OCI-LY1 (cell line): ENCODE measurements around the gene TULP4.

Experiments used
- H2AFZ ChIP-seq: fragments of 200-600 bp; sonication (generic), shearing (Covaris generic); 2 replicates; pipeline ENCODE4 v1.6.0; 2014; ENCODE audit warnings: antibody characterized with exemption, mild to moderate bottlenecking, low read length
- H3F3A ChIP-seq: fragments of 200-600 bp; sonication (generic), shearing (Covaris generic); 2 replicates; pipeline ENCODE4 v1.6.0; 2014; ENCODE audit warnings: mild to moderate bottlenecking, antibody characterized with exemption, low read length, moderate library complexity; ENCODE audit not compliant: insufficient read depth
- H3K27ac ChIP-seq: fragments of 200-600 bp; sonication (generic); 2 replicates; pipeline ENCODE4 v1.5.1; 2014; ENCODE audit warnings: low read length, mixed run types, mild to moderate bottlenecking, low read depth; ENCODE audit not compliant: poor library complexity, severe bottlenecking
- H3K27me3 ChIP-seq: fragments of 200-600 bp; sonication (generic); 2 replicates; pipeline ENCODE4 v1.6.0; 2014; ENCODE audit warnings: antibody characterized with exemption, mild to moderate bottlenecking, low read length, moderate library complexity; ENCODE audit not compliant: insufficient read depth
- H3K36me3 ChIP-seq: fragments of 200-600 bp; sonication (generic); 2 replicates; pipeline ENCODE4 v1.6.1; 2014; ENCODE audit warnings: mild to moderate bottlenecking, antibody characterized with exemption, low read length, moderate library complexity, mixed read lengths; ENCODE audit not compliant: insufficient read depth
- H3K4me1 ChIP-seq: fragments of 200-600 bp; sonication (generic); 2 replicates; pipeline ENCODE4 v1.5.1; 2014; ENCODE audit warnings: mild to moderate bottlenecking, low read length, moderate library complexity; ENCODE audit not compliant: insufficient read depth, severe bottlenecking
- H3K4me2 ChIP-seq: fragments of 200-600 bp; sonication (generic), shearing (Covaris generic); 2 replicates; pipeline ENCODE4 v1.6.1; 2014; ENCODE audit warnings: low read length
- H3K4me3 ChIP-seq: fragments of 200-600 bp; sonication (generic); 2 replicates; pipeline ENCODE4 v1.5.1; 2014; ENCODE audit warnings: low read length, low read depth, mild to moderate bottlenecking, mixed read lengths; ENCODE audit not compliant: poor library complexity, severe bottlenecking
- H3K79me2 ChIP-seq: fragments of 200-600 bp; shearing (Covaris generic); 2 replicates; pipeline ENCODE4 v1.6.1; 2016; ENCODE audit warnings: mixed run types, low read length, mixed read lengths; ENCODE audit not compliant: insufficient read depth
- H3K9ac ChIP-seq: fragments of 200-600 bp; sonication (generic), shearing (Covaris generic); 2 replicates; pipeline ENCODE4 v1.6.1; 2014; ENCODE audit warnings: mild to moderate bottlenecking, low read length, mixed read lengths
- H3K9me2 ChIP-seq: fragments of 200-600 bp; sonication (generic), shearing (Covaris generic); 2 replicates; pipeline ENCODE4 v1.6.1; 2014; ENCODE audit warnings: low read depth, mild to moderate bottlenecking, low read length, mixed read lengths
- H3K9me3 ChIP-seq: fragments of 200-600 bp; shearing (Covaris generic); 2 replicates; pipeline ENCODE4 v1.6.1; 2014; ENCODE audit warnings: low read length, mixed read lengths
- H4K20me1 ChIP-seq: fragments of 200-600 bp; sonication (generic), shearing (Covaris generic); 2 replicates; pipeline ENCODE4 v1.6.0; 2016; ENCODE audit warnings: mild to moderate bottlenecking, low read length; ENCODE audit not compliant: insufficient read depth
- EZH2 ChIP-seq: fragments of 200-600 bp; sonication (generic), shearing (Covaris generic); IDR thresholded peaks from 2 replicates; pipeline ENCODE4 v1.8.0; 2017; ENCODE audit warnings: borderline replicate concordance, mixed run types, mild to moderate bottlenecking, antibody characterized with exemption, low read length, moderate library complexity, mixed read lengths
- TF ChIP-seq, protein P1 (sequence below): fragments of 200-600 bp; sonication (generic), shearing (Covaris generic); IDR thresholded peaks from 2 replicates; pipeline ENCODE4 v1.5.1; 2017; ENCODE audit warnings: mild to moderate bottlenecking, antibody characterized with exemption, low read length, moderate library complexity, mixed read lengths

Gene TULP4

GRCh38 chr6:158366363-158366762, 54.1 kb downstream of the TULP4 start:
- Histone ChIP-seq H3K27ac (no peak overlapping the region), H3K9me2 (no peaks in the 10 kb centered on the region), H3K27me3 (no peaks in the 10 kb centered on the region), H3F3A (no peaks in the 10 kb centered on the region), H3K4me3 (no peak overlapping the region), H3K4me1 (peaks cover 23% of the 10 kb centered on the region), H3K4me2 (no peak overlapping the region), H3K36me3 (no peaks in the 10 kb centered on the region), H3K79me2 (peaks cover 7% of the 10 kb centered on the region; the same call in 1 of the 2 replicates), H3K9me3 (no peaks in the 10 kb centered on the region), H2AFZ (no peak overlapping the region), H3K9ac (no peak overlapping the region), H4K20me1 (no peaks in the 10 kb centered on the region)
- no peak for TF ChIP-seq EZH2
- TF ChIP-seq, protein P1, sequence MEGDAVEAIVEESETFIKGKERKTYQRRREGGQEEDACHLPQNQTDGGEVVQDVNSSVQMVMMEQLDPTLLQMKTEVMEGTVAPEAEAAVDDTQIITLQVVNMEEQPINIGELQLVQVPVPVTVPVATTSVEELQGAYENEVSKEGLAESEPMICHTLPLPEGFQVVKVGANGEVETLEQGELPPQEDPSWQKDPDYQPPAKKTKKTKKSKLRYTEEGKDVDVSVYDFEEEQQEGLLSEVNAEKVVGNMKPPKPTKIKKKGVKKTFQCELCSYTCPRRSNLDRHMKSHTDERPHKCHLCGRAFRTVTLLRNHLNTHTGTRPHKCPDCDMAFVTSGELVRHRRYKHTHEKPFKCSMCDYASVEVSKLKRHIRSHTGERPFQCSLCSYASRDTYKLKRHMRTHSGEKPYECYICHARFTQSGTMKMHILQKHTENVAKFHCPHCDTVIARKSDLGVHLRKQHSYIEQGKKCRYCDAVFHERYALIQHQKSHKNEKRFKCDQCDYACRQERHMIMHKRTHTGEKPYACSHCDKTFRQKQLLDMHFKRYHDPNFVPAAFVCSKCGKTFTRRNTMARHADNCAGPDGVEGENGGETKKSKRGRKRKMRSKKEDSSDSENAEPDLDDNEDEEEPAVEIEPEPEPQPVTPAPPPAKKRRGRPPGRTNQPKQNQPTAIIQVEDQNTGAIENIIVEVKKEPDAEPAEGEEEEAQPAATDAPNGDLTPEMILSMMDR, result no peak

DNA sequence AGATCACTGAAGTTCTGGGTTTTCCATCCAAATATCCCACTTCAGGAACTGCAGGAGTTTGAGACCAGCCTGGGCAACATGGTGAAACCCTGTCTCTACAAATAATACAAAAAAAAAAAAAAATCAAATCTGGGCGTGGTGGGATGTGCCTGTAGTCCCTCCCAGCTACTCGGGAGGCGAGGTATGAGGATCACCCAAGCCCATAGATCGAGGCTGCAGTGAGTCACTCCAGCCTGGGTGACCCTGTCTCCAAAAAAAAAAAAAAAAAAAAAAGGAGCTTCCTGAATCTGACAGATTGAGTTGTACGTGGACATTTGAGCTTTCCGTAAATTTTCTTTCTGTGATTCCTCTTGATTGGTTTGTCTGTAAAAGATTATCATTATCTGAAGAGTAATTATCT, 55.6 kb downstream of the TULP4 start:
- no peak overlapping the region for H3K27ac ChIP-seq
- H4K20me1 ChIP-seq, result no peaks in the 10 kb centered on the region
- no peaks in the 10 kb centered on the region; the same call in 1 of the 2 replicates for H3K79me2 ChIP-seq
- H3K9ac ChIP-seq, result no peak overlapping the region
- H3K27me3 ChIP-seq, result no peaks in the 10 kb centered on the region
- no peak overlapping the region for H3K4me2 ChIP-seq
- no peaks in the 10 kb centered on the region for H3K36me3 ChIP-seq
- no peaks in the 10 kb centered on the region for H3F3A ChIP-seq
- peaks cover 15% of the 10 kb centered on the region for H3K4me1 ChIP-seq
- no peaks in the 10 kb centered on the region for H3K9me3 ChIP-seq
- no peak overlapping the region for H3K4me3 ChIP-seq
- no peak overlapping the region for H2AFZ ChIP-seq
- TF ChIP-seq, protein P1, result no peak
- TF ChIP-seq EZH2, result no peak
- H3K9me2 ChIP-seq, result no peaks in the 10 kb centered on the region

- Histone ChIP-seq H3K9me3 (no peaks in the 10 kb centered on the region), H3K9me2 (no peaks in the 10 kb centered on the region), H3F3A (no peaks in the 10 kb centered on the region), H3K4me1 (peaks cover 15% of the 10 kb centered on the region), H3K27me3 (no peaks in the 10 kb centered on the region), H3K27ac (no peak overlapping the region), H3K9ac (no peak overlapping the region), H3K36me3 (no peaks in the 10 kb centered on the region), H3K4me2 (no peak overlapping the region), H4K20me1 (no peaks in the 10 kb centered on the region), H3K79me2 (no peaks in the 10 kb centered on the region), H3K4me3 (no peak overlapping the region), H2AFZ (no peak overlapping the region)
- TF ChIP-seq EZH2, result no peak
- TF ChIP-seq, protein P1, result no peak
Observed at GRCh38 chr6:158369241-158369640, 57.0 kb downstream of the TULP4 start.
